GM10248 (cell line): ENCODE results near the gene PKDCC.

Experiments
- CTCF ChIA-PET: fragments of 300-600 bp; sonication (Branson Sonifier 250); formaldehyde crosslinking; extraction: SDS; loops from one replicate; lab custom pipeline; 2021; ENCODE audit warnings: antibody characterized with exemption; lab: Yijun Ruan, JAX
- POLR2A ChIA-PET: fragments of 350-650 bp; sonication (Branson Sonifier 250); formaldehyde crosslinking; extraction: SDS; loops from one replicate; lab custom pipeline; 2020; ENCODE audit warnings: antibody characterized with exemption; lab: Yijun Ruan, JAX
- DNase-seq: peaks from one replicate; pipeline ENCODE4 v3.0.0; 2012; ENCODE audit errors: extremely low spot score
- TF ChIP-seq, protein P1 (sequence below): IDR thresholded peaks from 2 replicates; pipeline ENCODE4 v1.5.1; 2012; ENCODE audit warnings: mild to moderate bottlenecking, low read depth; ENCODE audit errors: extremely low read depth, missing control alignments, control extremely low read depth

Gene PKDCC

GRCh38 chr2:42068571-42069178, 20.9 kb downstream of the PKDCC start:
- ChIA-PET CTCF (interaction anchor here (0.5 to 2.6 kb wide), 6 partner anchors 10 to 199 kb away, joined by 3 to 10 read pairs (median 4); no protein-coding TSS in a partner anchor), POLR2A (no interaction called here)
- TF ChIP-seq, protein P1, sequence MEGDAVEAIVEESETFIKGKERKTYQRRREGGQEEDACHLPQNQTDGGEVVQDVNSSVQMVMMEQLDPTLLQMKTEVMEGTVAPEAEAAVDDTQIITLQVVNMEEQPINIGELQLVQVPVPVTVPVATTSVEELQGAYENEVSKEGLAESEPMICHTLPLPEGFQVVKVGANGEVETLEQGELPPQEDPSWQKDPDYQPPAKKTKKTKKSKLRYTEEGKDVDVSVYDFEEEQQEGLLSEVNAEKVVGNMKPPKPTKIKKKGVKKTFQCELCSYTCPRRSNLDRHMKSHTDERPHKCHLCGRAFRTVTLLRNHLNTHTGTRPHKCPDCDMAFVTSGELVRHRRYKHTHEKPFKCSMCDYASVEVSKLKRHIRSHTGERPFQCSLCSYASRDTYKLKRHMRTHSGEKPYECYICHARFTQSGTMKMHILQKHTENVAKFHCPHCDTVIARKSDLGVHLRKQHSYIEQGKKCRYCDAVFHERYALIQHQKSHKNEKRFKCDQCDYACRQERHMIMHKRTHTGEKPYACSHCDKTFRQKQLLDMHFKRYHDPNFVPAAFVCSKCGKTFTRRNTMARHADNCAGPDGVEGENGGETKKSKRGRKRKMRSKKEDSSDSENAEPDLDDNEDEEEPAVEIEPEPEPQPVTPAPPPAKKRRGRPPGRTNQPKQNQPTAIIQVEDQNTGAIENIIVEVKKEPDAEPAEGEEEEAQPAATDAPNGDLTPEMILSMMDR, result no peak
- no peak for DNase-seq

GRCh38 chr2:42069568-42069967, 21.7 kb downstream of the PKDCC start:
- ChIA-PET CTCF (interaction anchor here (0.6 to 2.4 kb wide), 5 partner anchors 11 to 229 kb away, joined by 3 to 10 read pairs (median 3); no protein-coding TSS in a partner anchor), POLR2A (no interaction called here)
- TF ChIP-seq, protein P1, result no peak
- no peak for DNase-seq

- TF ChIP-seq, protein P1, result no peak
- CTCF ChIA-PET, result interaction anchor here (0.9 to 2.7 kb wide), 7 partner anchors 11 to 231 kb away, joined by 3 to 18 read pairs (median 4); no protein-coding TSS in a partner anchor
- POLR2A ChIA-PET, result no interaction called here
- no peak for DNase-seq
Observed at GRCh38 chr2:42071791-42072190, 24.0 kb downstream of the PKDCC start.

DNA sequence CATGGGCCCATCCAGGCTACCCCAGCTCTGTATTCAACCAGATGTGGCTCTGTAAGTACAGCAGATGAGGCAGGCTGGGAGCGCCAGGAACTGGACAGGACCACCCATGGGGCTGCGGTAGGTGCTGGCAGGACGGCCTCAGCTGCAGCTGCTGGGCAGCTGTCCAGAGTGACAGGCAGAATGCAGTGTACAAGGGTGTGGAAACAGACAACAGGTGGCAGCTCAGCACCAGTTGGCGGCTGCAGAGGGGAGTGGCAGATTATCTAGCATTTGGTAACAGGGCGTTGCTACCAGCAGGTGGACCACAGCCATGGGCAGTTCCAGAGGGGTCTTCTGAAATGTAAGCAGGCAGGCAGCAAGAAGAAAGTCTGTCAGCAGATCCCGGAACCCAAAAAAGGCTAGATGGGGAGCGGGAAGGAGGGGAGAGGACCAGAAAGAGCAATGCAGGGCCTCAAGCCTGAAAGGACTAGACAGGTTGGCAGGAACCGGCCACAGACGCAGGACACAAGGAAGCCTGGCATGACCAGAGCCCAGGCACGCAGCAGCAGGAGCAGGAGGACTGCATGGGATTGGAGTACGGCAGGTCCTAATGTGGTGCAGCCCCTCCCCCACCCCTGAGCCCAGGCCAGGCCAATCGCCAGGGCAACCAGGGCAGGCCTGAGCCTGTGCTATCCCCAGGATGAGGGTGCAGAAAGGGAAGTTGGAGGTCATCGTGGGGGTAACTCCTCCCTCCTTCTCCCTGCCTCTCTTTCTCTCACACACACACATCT, 24.7 kb downstream of the PKDCC start:
- no peak for DNase-seq
- CTCF ChIA-PET, result interaction anchor here (0.6 to 2.7 kb wide), 9 partner anchors 10 to 232 kb away, joined by 3 to 18 read pairs (median 4); no protein-coding TSS in a partner anchor
- POLR2A ChIA-PET, result no interaction called here

GRCh38 chr2:42073739-42074503, 26.1 kb downstream of the PKDCC start:
- DNase-seq, result no peak
- ChIA-PET CTCF (interaction anchor here (1.4 to 2.7 kb wide), 5 partner anchors 14 to 207 kb away, joined by 3 to 18 read pairs (median 7); no protein-coding TSS in a partner anchor), POLR2A (no interaction called here)
- TF ChIP-seq, protein P1, result no peak

More for the DNA sequence above, 24.7 kb downstream of the PKDCC start:
- TF ChIP-seq, protein P1, result no peak

- DNase-seq, result no peak
- ChIA-PET POLR2A (no interaction called here), CTCF (interaction anchor here (0.8 to 2.0 kb wide), 8 partner anchors 9 to 221 kb away, joined by 3 to 8 read pairs (median 4); no protein-coding TSS in a partner anchor)
- TF ChIP-seq, protein P1, result no peak
Observed at GRCh38 chr2:42074661-42075060, 26.8 kb downstream of the PKDCC start.
